ENCODE data around the gene TNIK.

Gene TNIK

GRCh38 chr3:171399842-171400241 lies 60.4 kb downstream of the TNIK start:
- Histone ChIP-seq H4K20me1 (ENCODE audit: insufficient read depth, low read length) (peaks cover 29% of the 10 kb centered on the region; the same call in 1 of the 2 replicates), H2AFZ (ENCODE audit: low read depth, low read length) (no peak overlapping the region), H3K4me1 (ENCODE audit: low read length) (no peaks in the 10 kb centered on the region), H3K4me2 (ENCODE audit: low read length) (no peak overlapping the region), H3K27me3 (ENCODE audit: low read depth, low read length) (no peaks in the 10 kb centered on the region), H3K27ac (ENCODE audit: low read length) (no peak overlapping the region), H3K9ac (ENCODE audit: low read length) (no peak overlapping the region), H3K9me3 (ENCODE audit: insufficient read depth, low read length) (no peaks in the 10 kb centered on the region), H3K36me3 (replicated peaks; ENCODE audit: low read depth, low read length) (peaks cover 2% of the 10 kb centered on the region), H3K79me2 (ENCODE audit: low read length) (peaks cover 60% of the 10 kb centered on the region), H3K4me3 (ENCODE audit: low read length) (no peak overlapping the region)
- TF ChIP-seq EZH2phosphoT487 (IDR thresholded peaks at IDR 0.05; ENCODE audit: low read depth) (no peak), CTCF (IDR thresholded peaks at IDR 0.05; ENCODE audit: low read depth, low read length) (no peak)

DNA sequence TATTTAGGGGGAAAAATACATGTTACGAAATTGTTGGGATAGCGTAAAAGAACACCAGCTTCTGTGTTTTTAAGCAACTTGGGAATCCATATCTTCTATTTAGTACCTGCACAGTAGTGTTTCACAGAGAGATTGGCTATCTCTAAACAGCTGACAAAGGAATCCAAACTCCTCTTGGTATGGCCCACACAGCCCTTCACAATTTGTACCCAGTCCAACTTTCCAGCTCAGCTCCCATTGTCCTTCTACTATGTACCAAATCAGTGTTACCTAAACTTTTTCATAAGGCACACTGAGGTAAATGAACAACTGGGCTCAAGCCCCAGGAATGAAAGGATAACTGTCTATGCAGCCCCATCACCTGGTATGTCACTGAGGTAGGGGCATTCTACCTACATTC lies 61.9 kb downstream of the TNIK start:
- H3K4me3 ChIP-seq (ENCODE audit: low read length), result no peak overlapping the region

DNA sequence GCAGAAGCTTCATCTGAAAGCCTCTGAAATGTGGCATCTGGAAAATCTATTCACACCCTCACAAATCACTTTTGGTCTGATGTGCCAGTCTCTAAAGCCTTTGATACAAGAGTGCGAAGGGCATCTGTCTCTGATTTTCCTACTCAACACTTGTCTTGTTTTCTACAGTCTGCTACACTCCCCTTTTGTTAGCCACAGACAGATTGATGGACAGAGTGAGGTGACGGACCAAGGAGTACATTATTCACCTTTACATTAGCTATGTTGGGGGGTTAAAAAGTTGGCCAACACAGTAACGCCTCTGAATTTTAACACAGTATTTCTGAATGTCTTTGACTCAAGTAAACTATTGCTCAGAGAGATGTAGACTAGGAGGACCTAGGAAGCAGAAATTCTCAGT lies 63.1 kb downstream of the TNIK start:
- Histone ChIP-seq H3K4me3 (ENCODE audit: low read length) (no peak overlapping the region), H3K27me3 (ENCODE audit: low read depth, low read length) (no peaks in the 10 kb centered on the region), H3K79me2 (ENCODE audit: low read length) (peaks cover 68% of the 10 kb centered on the region), H3K9ac (ENCODE audit: low read length) (no peak overlapping the region), H3K4me2 (ENCODE audit: low read length) (no peak overlapping the region), H4K20me1 (ENCODE audit: insufficient read depth, low read length) (peaks cover 36% of the 10 kb centered on the region; the same call in 1 of the 2 replicates), H3K9me3 (ENCODE audit: insufficient read depth, low read length) (no peaks in the 10 kb centered on the region), H3K36me3 (replicated peaks; ENCODE audit: low read depth, low read length) (peaks cover 4% of the 10 kb centered on the region), H3K27ac (ENCODE audit: low read length) (no peak overlapping the region), H3K4me1 (ENCODE audit: low read length) (no peaks in the 10 kb centered on the region), H2AFZ (ENCODE audit: low read depth, low read length) (no peak overlapping the region)
- TF ChIP-seq EZH2phosphoT487 (IDR thresholded peaks at IDR 0.05; ENCODE audit: low read depth) (no peak), CTCF (IDR thresholded peaks at IDR 0.05; ENCODE audit: low read depth, low read length) (no peak)

More for the DNA sequence above, 61.9 kb downstream of the TNIK start:
- Histone ChIP-seq H3K27ac (ENCODE audit: low read length) (no peak overlapping the region), H3K4me1 (ENCODE audit: low read length) (no peaks in the 10 kb centered on the region), H3K4me2 (ENCODE audit: low read length) (no peak overlapping the region), H3K9me3 (ENCODE audit: insufficient read depth, low read length) (no peaks in the 10 kb centered on the region), H3K27me3 (ENCODE audit: low read depth, low read length) (no peaks in the 10 kb centered on the region), H4K20me1 (ENCODE audit: insufficient read depth, low read length) (peaks cover 30% of the 10 kb centered on the region; the same call in 1 of the 2 replicates), H3K79me2 (ENCODE audit: low read length) (peaks cover 65% of the 10 kb centered on the region), H3K9ac (ENCODE audit: low read length) (no peak overlapping the region), H3K36me3 (replicated peaks; ENCODE audit: low read depth, low read length) (peaks cover 2% of the 10 kb centered on the region), H2AFZ (ENCODE audit: low read depth, low read length) (no peak overlapping the region)
- no peak for TF ChIP-seq CTCF (IDR thresholded peaks at IDR 0.05; ENCODE audit: low read depth, low read length)
- TF ChIP-seq EZH2phosphoT487 (IDR thresholded peaks at IDR 0.05; ENCODE audit: low read depth), result no peak

- peaks cover 63% of the 10 kb centered on the region for H3K79me2 ChIP-seq (ENCODE audit: low read length)
- H3K4me2 ChIP-seq (ENCODE audit: low read length), result no peak overlapping the region
- no peak overlapping the region for H2AFZ ChIP-seq (ENCODE audit: low read depth, low read length)
Measured at GRCh38 chr3:171396048-171396447, 64.2 kb downstream of the TNIK start.

More at GRCh38 chr3:171396048-171396447, 64.2 kb downstream of the TNIK start:
- Histone ChIP-seq H3K4me3 (ENCODE audit: low read length) (no peak overlapping the region), H3K9ac (ENCODE audit: low read length) (no peak overlapping the region), H3K9me3 (ENCODE audit: insufficient read depth, low read length) (peaks cover 8% of the 10 kb centered on the region; the same call in 1 of the 2 replicates), H3K27ac (ENCODE audit: low read length) (no peak overlapping the region), H3K4me1 (ENCODE audit: low read length) (no peaks in the 10 kb centered on the region), H4K20me1 (ENCODE audit: insufficient read depth, low read length) (peaks cover 36% of the 10 kb centered on the region; the same call in 1 of the 2 replicates), H3K27me3 (ENCODE audit: low read depth, low read length) (no peaks in the 10 kb centered on the region), H3K36me3 (replicated peaks; ENCODE audit: low read depth, low read length) (peaks cover 14% of the 10 kb centered on the region)
- TF ChIP-seq CTCF (IDR thresholded peaks at IDR 0.05; ENCODE audit: low read depth, low read length), result no peak
- no peak for TF ChIP-seq EZH2phosphoT487 (IDR thresholded peaks at IDR 0.05; ENCODE audit: low read depth)
